ENCODE data around the gene FARP1.

GRCh38 chr13:98258226-98258625, 115.3 kb downstream of the FARP1 start:
- no peak for TF ChIP-seq POLR2A (IDR thresholded peaks at IDR 0.05)
- TF ChIP-seq CTCF (IDR thresholded peaks at IDR 0.05): no peak
- TF ChIP-seq EP300 (IDR thresholded peaks at IDR 0.05): no peak
- TF ChIP-seq POLR2AphosphoS5 (IDR thresholded peaks at IDR 0.05): no peak
